H9 (cell line): Measurements from ENCODE around the gene CCNQ. TPM values are rescaled to one million over a fixed set of nuclear protein-coding genes. Genes with fewer than 3 reads are reported as not detected.

Experiments used
- DNase-seq: peaks from one replicate; pipeline ENCODE4 v3.0.0-alpha.2; 2017
- H2AFZ ChIP-seq: one replicate; pipeline ENCODE4 v1.6.1; 2013; ENCODE audit warnings: mild to moderate bottlenecking, low read length, control low read depth, moderate library complexity
- H2AK5ac ChIP-seq: 2 replicates; pipeline ENCODE4 v1.6.1; 2013; ENCODE audit warnings: low read length, control low read depth, mixed read lengths; ENCODE audit not compliant: insufficient read length
- H2BK120ac ChIP-seq: one replicate; pipeline ENCODE4 v1.6.1; 2013; ENCODE audit warnings: low read depth, mild to moderate bottlenecking, low read length, control low read depth, inconsistent platforms; ENCODE audit not compliant: poor library complexity, severe bottlenecking
- H2BK12ac ChIP-seq: 2 replicates; pipeline ENCODE4 v1.6.1; 2013; ENCODE audit warnings: low read length, control low read depth, mixed read lengths, low read depth; ENCODE audit not compliant: insufficient read length
- H2BK15ac ChIP-seq: 2 replicates; pipeline ENCODE4 v1.6.1; 2013; ENCODE audit warnings: low read depth, low read length, control low read depth
- H2BK20ac ChIP-seq: one replicate; pipeline ENCODE4 v1.6.1; 2013; ENCODE audit warnings: low read depth, mild to moderate bottlenecking, low read length, control low read depth, inconsistent platforms; ENCODE audit not compliant: poor library complexity, severe bottlenecking
- H2BK5ac ChIP-seq: 2 replicates; pipeline ENCODE4 v1.6.1; 2013; ENCODE audit warnings: low read length, control low read depth, mixed read lengths; ENCODE audit not compliant: insufficient read length
- H3K14ac ChIP-seq: 2 replicates; pipeline ENCODE4 v1.6.1; 2013; ENCODE audit warnings: low read length, control low read depth; ENCODE audit not compliant: insufficient read depth
- H3K18ac ChIP-seq: 2 replicates; pipeline ENCODE4 v1.6.1; 2013; ENCODE audit warnings: low read depth, mild to moderate bottlenecking, mixed read lengths, low read length, control low read depth; ENCODE audit not compliant: insufficient read length
- H3K23ac ChIP-seq: 2 replicates; pipeline ENCODE4 v1.6.1; 2013; ENCODE audit warnings: low read length, control low read depth, mixed read lengths, low read depth; ENCODE audit not compliant: insufficient read length
- H3K23me2 ChIP-seq: 2 replicates; pipeline ENCODE4 v1.6.1; 2013; ENCODE audit warnings: low read depth, mild to moderate bottlenecking, mixed read lengths, low read length, control low read depth; ENCODE audit not compliant: insufficient read length, poor library complexity, severe bottlenecking
- H3K27ac ChIP-seq: 2 replicates; pipeline ENCODE4 v1.5.1; 2013; ENCODE audit warnings: low read length, control low read depth, mixed read lengths, low read depth; ENCODE audit not compliant: insufficient read length
- H3K27me3 ChIP-seq: 2 replicates; pipeline ENCODE4 v1.6.1; 2013; ENCODE audit warnings: low read length, control low read depth, inconsistent platforms; ENCODE audit not compliant: insufficient read depth
- H3K4ac ChIP-seq: 2 replicates; pipeline ENCODE4 v1.6.1; 2013; ENCODE audit warnings: low read depth, mild to moderate bottlenecking, control low read depth, inconsistent platforms, low read length, moderate library complexity
- H3K4me1 ChIP-seq: 2 replicates; pipeline ENCODE4 v1.6.1; 2013; ENCODE audit warnings: low read length, control low read depth, inconsistent platforms; ENCODE audit not compliant: insufficient read depth
- H3K4me2 ChIP-seq: 2 replicates; pipeline ENCODE4 v1.6.1; 2013; ENCODE audit warnings: low read length, control low read depth, mixed read lengths; ENCODE audit not compliant: insufficient read length, insufficient read depth
- H3K56ac ChIP-seq: 2 replicates; pipeline ENCODE4 v1.6.1; 2013; ENCODE audit warnings: low read depth, mild to moderate bottlenecking, mixed read lengths, low read length, control low read depth; ENCODE audit not compliant: insufficient read length
- H3K79me1 ChIP-seq: 2 replicates; pipeline ENCODE4 v1.6.1; 2013; ENCODE audit warnings: low read depth, mild to moderate bottlenecking, moderate library complexity, low read length, control low read depth, inconsistent platforms; ENCODE audit not compliant: insufficient read depth, poor library complexity, severe bottlenecking
- H3K79me2 ChIP-seq: 2 replicates; pipeline ENCODE4 v1.6.1; 2013; ENCODE audit warnings: low read length, control low read depth, inconsistent platforms; ENCODE audit not compliant: insufficient read depth
- H3K9ac ChIP-seq: 2 replicates; pipeline ENCODE4 v1.6.1; 2013; ENCODE audit warnings: low read length, control low read depth, mixed read lengths; ENCODE audit not compliant: insufficient read length; ENCODE audit errors: extremely low read depth
- H3K9me3 ChIP-seq: one replicate; pipeline ENCODE4 v1.6.1; 2013; ENCODE audit warnings: low read depth, low read length, inconsistent platforms; ENCODE audit not compliant: control insufficient read depth
- H3T11ph ChIP-seq: one replicate; pipeline ENCODE4 v1.6.1; 2013; ENCODE audit warnings: mild to moderate bottlenecking, low read length, control low read depth, inconsistent platforms
- H4K20me1 ChIP-seq: one replicate; pipeline ENCODE4 v1.6.1; 2013; ENCODE audit not compliant: control insufficient read depth, insufficient read length, insufficient read depth
- H4K5ac ChIP-seq: 2 replicates; pipeline ENCODE4 v1.6.1; 2013; ENCODE audit warnings: low read depth, mild to moderate bottlenecking, mixed read lengths, low read length, control low read depth; ENCODE audit not compliant: insufficient read length
- H4K8ac ChIP-seq: replicated peaks from 2 replicates; pipeline ENCODE4 v1.6.1; 2013; ENCODE audit warnings: low read length, control low read depth, mixed read lengths, low read depth; ENCODE audit not compliant: insufficient read length
- H4K91ac ChIP-seq: 2 replicates; pipeline ENCODE4 v1.6.1; 2013; ENCODE audit warnings: low read depth, mild to moderate bottlenecking, moderate library complexity, mixed read lengths, low read length, control low read depth; ENCODE audit not compliant: insufficient read length
- H3K27ac Mint-ChIP-seq, 3 experiments: 2 replicates in 2 of 3; 3 replicates in 1 of 3; pipeline ENCODE4 v1.8.0; 2020 to 2021; ENCODE audit warnings: mixed read lengths in 3 of 3, mild to moderate bottlenecking in 1 of 3, moderate library complexity in 1 of 3
- H3K27me3 Mint-ChIP-seq: 2 replicates; pipeline ENCODE4 v1.8.0; 2021; ENCODE audit warnings: low read depth, mild to moderate bottlenecking, moderate library complexity, mixed read lengths
- H3K36me3 Mint-ChIP-seq, 3 experiments: 2 replicates in 2 of 3; 3 replicates in 1 of 3; pipeline ENCODE4 v1.8.0; 2020 to 2021; ENCODE audit warnings: low read depth in 3 of 3, mixed read lengths in 3 of 3; ENCODE audit not compliant: insufficient read depth in 1 of 3
- H3K4me1 Mint-ChIP-seq, 2 experiments: 2 replicates each; pipeline ENCODE4 v1.8.0; 2020; ENCODE audit warnings: mixed read lengths in 2 of 2
- H3K4me3 Mint-ChIP-seq, 2 experiments: 2 replicates in 1 of 2; 3 replicates in 1 of 2; pipeline ENCODE4 v1.8.0; 2020 to 2021; ENCODE audit warnings: mild to moderate bottlenecking in 2 of 2, mixed read lengths in 2 of 2, moderate library complexity in 1 of 2
- H3K9me3 Mint-ChIP-seq, 2 experiments: 2 replicates in 1 of 2; 3 replicates in 1 of 2; pipeline ENCODE4 v1.8.0; 2020; ENCODE audit warnings: mild to moderate bottlenecking in 2 of 2, mixed read lengths in 2 of 2, moderate library complexity in 1 of 2
- WGBS: extraction: QIAGEN DNeasy Blood & Tissue Kit; methylation state at CpG from one replicate; pipeline ENCODE4 v1.1.7; 2013; ENCODE audit warnings: missing lambda C conversion rate, low lambda C conversion rate, mixed read lengths; ENCODE audit not compliant: insufficient read length; ENCODE audit errors: extremely low coverage; 5-methylcytosine and 5-hydroxymethylcytosine counted together
- total RNA-seq: library from RNA; stranded (reverse); gene quantifications from 2 replicates; pipeline ENCODE4 v1.2.1, GENCODE V29; 2021
- TF ChIP-seq, protein P1 (sequence below): fragments of 200-600 bp; sonication (generic); conservative IDR thresholded peaks from 3 replicates; pipeline ENCODE4 v1.8.0; 2021; ENCODE audit warnings: antibody characterized with exemption, mild to moderate bottlenecking

The CCNQ gene
- total RNA-seq, 1 experiment from 2014 or later: 18.4 TPM

DNA sequence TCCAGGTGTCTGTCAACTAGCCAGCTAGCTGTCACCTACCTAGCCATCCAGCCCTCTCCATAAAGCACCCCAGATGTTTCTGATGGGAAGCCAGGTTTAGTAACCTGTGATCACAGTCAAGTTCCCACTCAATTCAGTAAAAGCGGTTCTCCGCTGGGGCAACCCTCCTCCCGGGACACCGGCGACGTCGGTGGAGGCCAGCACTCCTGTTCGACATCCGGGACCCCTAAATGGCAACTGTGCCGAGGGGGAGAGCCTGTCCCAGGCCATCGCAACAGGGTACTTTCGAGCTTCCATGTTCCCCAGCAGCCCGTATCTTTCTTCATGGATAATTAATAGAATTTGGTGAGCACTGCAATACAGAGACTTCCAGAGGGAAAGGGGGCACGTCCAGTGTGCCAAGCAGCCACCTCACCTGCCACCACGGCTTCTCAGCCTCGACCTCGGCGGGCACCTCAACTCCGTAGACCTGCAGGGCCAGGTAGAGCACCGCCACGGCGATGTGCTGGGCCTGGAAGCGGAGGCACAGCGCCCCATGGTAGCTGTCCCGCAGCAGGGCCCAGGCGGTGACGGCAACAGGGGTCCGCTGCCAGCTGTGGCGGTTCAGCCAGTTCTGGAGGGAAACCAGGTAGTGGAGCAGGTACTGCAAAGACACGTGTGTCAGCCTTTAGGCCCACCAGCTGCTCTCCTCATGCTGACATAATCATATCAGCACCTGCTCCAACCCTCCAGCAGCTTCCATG, 6.7 kb downstream of the CCNQ start:
- Histone ChIP-seq H3K23ac (no peak overlapping the region), H3K27ac (no peak overlapping the region), H3K4me2 (no peak overlapping the region), H2BK5ac (no peak overlapping the region), H2AK5ac (no peak overlapping the region), H3K23me2 (no peaks in the 10 kb centered on the region), H2BK120ac (no peak overlapping the region), H2BK20ac (no peak overlapping the region), H3K9ac (no peak overlapping the region), H3K79me1 (no peaks in the 10 kb centered on the region), H4K8ac (no peak overlapping the region), H4K91ac (no peak overlapping the region), H3K27me3 (no peaks in the 10 kb centered on the region), H3K56ac (no peak overlapping the region), H2BK12ac (no peak overlapping the region), H3K14ac (no peak overlapping the region), H3K79me2 (no peaks in the 10 kb centered on the region), H3K4me1 (no peaks in the 10 kb centered on the region), H3T11ph (no peak overlapping the region), H3K9me3 (peaks cover 50% of the 10 kb centered on the region), H2AFZ (no peak overlapping the region), H4K20me1 (no peaks in the 10 kb centered on the region), H4K5ac (no peak overlapping the region), H3K18ac (no peak overlapping the region), H3K4ac (no peak overlapping the region), H2BK15ac (no peak overlapping the region)
- Mint-ChIP-seq H3K9me3 (peaks cover 74 to 77% of the 10 kb centered on the region in 2 experiments), H3K4me3 (no peak overlapping the region), H3K27me3 (peaks cover 1% of the 10 kb centered on the region), H3K27ac (no peak overlapping the region), H3K4me1 (no peaks in the 10 kb centered on the region), H3K36me3 (peaks cover 30 to 51% (median 49%) of the 10 kb centered on the region in 3 experiments)
- no peak for DNase-seq
- WGBS: no CpG with 5 or more reads among the region's 30 CpGs
- TF ChIP-seq, protein P1, sequence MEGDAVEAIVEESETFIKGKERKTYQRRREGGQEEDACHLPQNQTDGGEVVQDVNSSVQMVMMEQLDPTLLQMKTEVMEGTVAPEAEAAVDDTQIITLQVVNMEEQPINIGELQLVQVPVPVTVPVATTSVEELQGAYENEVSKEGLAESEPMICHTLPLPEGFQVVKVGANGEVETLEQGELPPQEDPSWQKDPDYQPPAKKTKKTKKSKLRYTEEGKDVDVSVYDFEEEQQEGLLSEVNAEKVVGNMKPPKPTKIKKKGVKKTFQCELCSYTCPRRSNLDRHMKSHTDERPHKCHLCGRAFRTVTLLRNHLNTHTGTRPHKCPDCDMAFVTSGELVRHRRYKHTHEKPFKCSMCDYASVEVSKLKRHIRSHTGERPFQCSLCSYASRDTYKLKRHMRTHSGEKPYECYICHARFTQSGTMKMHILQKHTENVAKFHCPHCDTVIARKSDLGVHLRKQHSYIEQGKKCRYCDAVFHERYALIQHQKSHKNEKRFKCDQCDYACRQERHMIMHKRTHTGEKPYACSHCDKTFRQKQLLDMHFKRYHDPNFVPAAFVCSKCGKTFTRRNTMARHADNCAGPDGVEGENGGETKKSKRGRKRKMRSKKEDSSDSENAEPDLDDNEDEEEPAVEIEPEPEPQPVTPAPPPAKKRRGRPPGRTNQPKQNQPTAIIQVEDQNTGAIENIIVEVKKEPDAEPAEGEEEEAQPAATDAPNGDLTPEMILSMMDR: no peak
